ENCODE results near the gene ABCB11.

DNA sequence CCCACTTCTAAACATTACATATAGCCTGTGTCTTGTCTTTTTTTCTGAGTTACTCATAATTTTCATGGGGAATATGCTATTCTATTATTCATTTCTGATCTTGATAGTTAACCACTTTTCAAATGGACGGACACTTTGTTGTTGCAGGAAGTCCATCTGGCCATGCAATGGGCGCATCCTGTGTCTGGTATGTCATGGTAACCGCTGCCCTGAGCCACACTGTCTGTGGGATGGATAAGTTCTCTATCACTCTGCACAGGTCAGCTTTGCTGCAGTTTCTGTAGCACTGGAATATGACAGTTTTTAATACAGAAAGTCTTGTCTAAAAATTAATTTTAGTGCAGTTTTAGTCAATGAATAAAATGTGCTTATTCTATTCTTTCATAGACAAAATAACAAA, 126.8 kb downstream of the ABCB11 start:
- TF ChIP-seq, protein P1, sequence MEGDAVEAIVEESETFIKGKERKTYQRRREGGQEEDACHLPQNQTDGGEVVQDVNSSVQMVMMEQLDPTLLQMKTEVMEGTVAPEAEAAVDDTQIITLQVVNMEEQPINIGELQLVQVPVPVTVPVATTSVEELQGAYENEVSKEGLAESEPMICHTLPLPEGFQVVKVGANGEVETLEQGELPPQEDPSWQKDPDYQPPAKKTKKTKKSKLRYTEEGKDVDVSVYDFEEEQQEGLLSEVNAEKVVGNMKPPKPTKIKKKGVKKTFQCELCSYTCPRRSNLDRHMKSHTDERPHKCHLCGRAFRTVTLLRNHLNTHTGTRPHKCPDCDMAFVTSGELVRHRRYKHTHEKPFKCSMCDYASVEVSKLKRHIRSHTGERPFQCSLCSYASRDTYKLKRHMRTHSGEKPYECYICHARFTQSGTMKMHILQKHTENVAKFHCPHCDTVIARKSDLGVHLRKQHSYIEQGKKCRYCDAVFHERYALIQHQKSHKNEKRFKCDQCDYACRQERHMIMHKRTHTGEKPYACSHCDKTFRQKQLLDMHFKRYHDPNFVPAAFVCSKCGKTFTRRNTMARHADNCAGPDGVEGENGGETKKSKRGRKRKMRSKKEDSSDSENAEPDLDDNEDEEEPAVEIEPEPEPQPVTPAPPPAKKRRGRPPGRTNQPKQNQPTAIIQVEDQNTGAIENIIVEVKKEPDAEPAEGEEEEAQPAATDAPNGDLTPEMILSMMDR (IDR thresholded peaks at IDR 0.05; ENCODE audit: insufficient read depth, low read length): no peak
- TF ChIP-seq, protein P2, sequence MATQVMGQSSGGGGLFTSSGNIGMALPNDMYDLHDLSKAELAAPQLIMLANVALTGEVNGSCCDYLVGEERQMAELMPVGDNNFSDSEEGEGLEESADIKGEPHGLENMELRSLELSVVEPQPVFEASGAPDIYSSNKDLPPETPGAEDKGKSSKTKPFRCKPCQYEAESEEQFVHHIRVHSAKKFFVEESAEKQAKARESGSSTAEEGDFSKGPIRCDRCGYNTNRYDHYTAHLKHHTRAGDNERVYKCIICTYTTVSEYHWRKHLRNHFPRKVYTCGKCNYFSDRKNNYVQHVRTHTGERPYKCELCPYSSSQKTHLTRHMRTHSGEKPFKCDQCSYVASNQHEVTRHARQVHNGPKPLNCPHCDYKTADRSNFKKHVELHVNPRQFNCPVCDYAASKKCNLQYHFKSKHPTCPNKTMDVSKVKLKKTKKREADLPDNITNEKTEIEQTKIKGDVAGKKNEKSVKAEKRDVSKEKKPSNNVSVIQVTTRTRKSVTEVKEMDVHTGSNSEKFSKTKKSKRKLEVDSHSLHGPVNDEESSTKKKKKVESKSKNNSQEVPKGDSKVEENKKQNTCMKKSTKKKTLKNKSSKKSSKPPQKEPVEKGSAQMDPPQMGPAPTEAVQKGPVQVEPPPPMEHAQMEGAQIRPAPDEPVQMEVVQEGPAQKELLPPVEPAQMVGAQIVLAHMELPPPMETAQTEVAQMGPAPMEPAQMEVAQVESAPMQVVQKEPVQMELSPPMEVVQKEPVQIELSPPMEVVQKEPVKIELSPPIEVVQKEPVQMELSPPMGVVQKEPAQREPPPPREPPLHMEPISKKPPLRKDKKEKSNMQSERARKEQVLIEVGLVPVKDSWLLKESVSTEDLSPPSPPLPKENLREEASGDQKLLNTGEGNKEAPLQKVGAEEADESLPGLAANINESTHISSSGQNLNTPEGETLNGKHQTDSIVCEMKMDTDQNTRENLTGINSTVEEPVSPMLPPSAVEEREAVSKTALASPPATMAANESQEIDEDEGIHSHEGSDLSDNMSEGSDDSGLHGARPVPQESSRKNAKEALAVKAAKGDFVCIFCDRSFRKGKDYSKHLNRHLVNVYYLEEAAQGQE (IDR thresholded peaks at IDR 0.05; ENCODE audit: insufficient replicate concordance, low read depth): no peak
- TF ChIP-seq GABPA (IDR thresholded peaks at IDR 0.05; ENCODE audit: low read depth) (no peak), POLR2AphosphoS5 (IDR thresholded peaks at IDR 0.05; ENCODE audit: low read depth) (no peak), SPI1 (IDR thresholded peaks at IDR 0.05; ENCODE audit: borderline replicate concordance, low read depth) (no peak)
